Caco-2 (cell line): ENCODE measurements around the gene CPSF6. TPM values are rescaled to one million over a fixed set of nuclear protein-coding genes. Genes with fewer than 3 reads are reported as not detected.

Source experiments
- BruUV-seq: library from RNA; stranded (reverse); fragments of 400-500 nt; replicated peaks from 2 replicates; lab custom pipeline; 2021; lab: Mats Ljungman, UMichigan
- CTCF ChIA-PET: fragments of 300-600 bp; sonication (Branson Sonifier 250); formaldehyde crosslinking; loops from one replicate; lab custom pipeline; 2022; ENCODE audit warnings: antibody characterized with exemption; lab: Charles Lee
- POLR2A ChIA-PET: fragments of 300-600 bp; sonication (Branson Sonifier 250); formaldehyde crosslinking; loops from one replicate; lab custom pipeline; 2022; ENCODE audit warnings: antibody characterized with exemption; lab: Charles Lee
- DNase-seq, 2 experiments: peaks; one replicate each; pipeline versions ENCODE4 v3.0.0 to v3.0.0-alpha.2; 2020 to 2022
- H3K27me3 ChIP-seq: replicated peaks from 2 replicates; pipeline ENCODE4 v1.6.0; 2011; ENCODE audit warnings: low read length; ENCODE audit not compliant: control insufficient read depth, insufficient read depth
- H3K36me3 ChIP-seq: 2 replicates; pipeline ENCODE4 v1.5.1; 2011; ENCODE audit warnings: low read length; ENCODE audit not compliant: control insufficient read depth, insufficient read depth
- H3K4me1 ChIP-seq: fragments of 250-450 bp; sonication (Bioruptor Pico); 2 replicates; pipeline ENCODE4 v1.5.1; 2020; ENCODE audit warnings: mild to moderate bottlenecking
- H3K4me3 ChIP-seq: 2 replicates; pipeline ENCODE4 v1.5.1; 2011; ENCODE audit warnings: low read depth, mild to moderate bottlenecking, control low read depth, low read length
- H3K9me3 ChIP-seq: fragments of 250-450 bp; sonication (Bioruptor Pico); 2 replicates; pipeline ENCODE4 v1.5.1; 2020; ENCODE audit warnings: mild to moderate bottlenecking, moderate library complexity
- H3K27ac Mint-ChIP-seq: one replicate; pipeline ENCODE4 v1.8.0; 2022; ENCODE audit warnings: mixed read lengths; ENCODE audit not compliant: unreplicated experiment
- H3K27me3 Mint-ChIP-seq: one replicate; pipeline ENCODE4 v1.8.0; 2022; ENCODE audit warnings: mixed read lengths; ENCODE audit not compliant: insufficient read depth, unreplicated experiment
- H3K36me3 Mint-ChIP-seq: one replicate; pipeline ENCODE4 v1.8.0; 2022; ENCODE audit warnings: mild to moderate bottlenecking, mixed read lengths; ENCODE audit not compliant: insufficient read depth, unreplicated experiment
- H3K4me1 Mint-ChIP-seq: one replicate; pipeline ENCODE4 v1.8.0; 2022; ENCODE audit warnings: low read depth, mixed read lengths; ENCODE audit not compliant: unreplicated experiment
- H3K4me3 Mint-ChIP-seq: one replicate; pipeline ENCODE4 v1.8.0; 2022; ENCODE audit warnings: mild to moderate bottlenecking, moderate library complexity, mixed read lengths; ENCODE audit not compliant: unreplicated experiment
- H3K9me3 Mint-ChIP-seq: one replicate; pipeline ENCODE4 v1.8.0; 2022; ENCODE audit warnings: mixed read lengths; ENCODE audit not compliant: unreplicated experiment
- CTCF ChIP-seq, 2 experiments: fragments of 200-600 bp in 1 of 2; IDR thresholded peaks; 1 replicate in 1 of 2; 2 replicates in 1 of 2; pipeline versions ENCODE4 v1.5.1 to v1.8.0; 2011 to 2022; ENCODE audit warnings: antibody characterized with exemption in 1 of 2, control low read depth in 1 of 2, inconsistent platforms in 1 of 2, low read depth in 1 of 2, low read length in 1 of 2, mild to moderate bottlenecking in 1 of 2, moderate library complexity in 1 of 2; ENCODE audit not compliant: insufficient read depth in 1 of 2, severe bottlenecking in 1 of 2, unreplicated experiment in 1 of 2
- intact Hi-C: fragments of 100-400 bp; cut with micrococcal nuclease; formaldehyde crosslinking; loops from one replicate; pipeline ENCODE4 v1.10.0; 2022; ENCODE audit not compliant: unreplicated experiment
- total RNA-seq: library from RNA; stranded (reverse); gene quantifications from 2 replicates; pipeline ENCODE4 v1.2.3, GENCODE V29; 2022

The CPSF6 gene
- total RNA-seq, 1 experiment from 2014 or later = 124 TPM

DNA sequence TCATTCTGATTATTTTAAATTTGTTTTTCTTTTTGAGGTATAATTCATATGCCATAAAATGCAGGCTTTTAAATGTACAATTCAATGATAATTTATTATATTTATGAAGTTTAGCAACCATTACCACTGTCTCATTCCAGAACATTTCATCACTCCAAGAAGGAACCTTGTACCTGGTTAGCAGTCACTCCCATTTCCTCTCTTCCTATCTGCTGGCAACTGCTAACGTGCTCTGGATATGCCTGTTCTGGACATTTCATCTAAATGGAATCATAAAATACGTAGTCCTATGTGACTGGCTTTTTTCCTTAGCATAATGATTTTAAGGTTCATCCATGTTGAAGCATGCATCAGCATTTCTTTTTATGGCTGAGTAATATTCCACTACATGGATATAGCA, 15.5 kb downstream of the CPSF6 start:
- peaks cover 70% of the 10 kb centered on the region for H3K36me3 Mint-ChIP-seq
- no TSS peak for BruUV-seq
- H3K4me1 Mint-ChIP-seq = peaks cover 8% of the 10 kb centered on the region
- TF ChIP-seq CTCF (IDR thresholded peaks at IDR 0.05; ENCODE audit: insufficient read depth in 1 of 2, low read depth in 1 of 2, low read length in 1 of 2, severe bottlenecking in 1 of 2, unreplicated experiment in 1 of 2) = no peak
- H3K36me3 ChIP-seq = peaks cover 3% of the 10 kb centered on the region
- no peaks in the 10 kb centered on the region for H3K9me3 Mint-ChIP-seq
- H3K27me3 Mint-ChIP-seq = no peaks in the 10 kb centered on the region
- H3K27ac Mint-ChIP-seq = no peak overlapping the region
- no peak overlapping the region for H3K4me3 Mint-ChIP-seq
- POLR2A ChIA-PET = interaction anchor here (1.0 kb wide), 1 partner anchor 78 kb away, joined by 3 read pairs; no protein-coding TSS in a partner anchor
- H3K4me1 ChIP-seq = no peaks in the 10 kb centered on the region
- H3K27me3 ChIP-seq = no peaks in the 10 kb centered on the region
- CTCF ChIA-PET = interaction anchor here (1.4 kb wide), 1 partner anchor 98 kb away, joined by 6 read pairs; no protein-coding TSS in a partner anchor
- H3K4me3 ChIP-seq = no peak overlapping the region
- intact Hi-C loops = loop anchor here (1.0 kb wide), 1 partner anchor 101 kb away; no protein-coding TSS in a partner anchor
- DNase-seq = no peak
- H3K9me3 ChIP-seq = no peaks in the 10 kb centered on the region

DNA sequence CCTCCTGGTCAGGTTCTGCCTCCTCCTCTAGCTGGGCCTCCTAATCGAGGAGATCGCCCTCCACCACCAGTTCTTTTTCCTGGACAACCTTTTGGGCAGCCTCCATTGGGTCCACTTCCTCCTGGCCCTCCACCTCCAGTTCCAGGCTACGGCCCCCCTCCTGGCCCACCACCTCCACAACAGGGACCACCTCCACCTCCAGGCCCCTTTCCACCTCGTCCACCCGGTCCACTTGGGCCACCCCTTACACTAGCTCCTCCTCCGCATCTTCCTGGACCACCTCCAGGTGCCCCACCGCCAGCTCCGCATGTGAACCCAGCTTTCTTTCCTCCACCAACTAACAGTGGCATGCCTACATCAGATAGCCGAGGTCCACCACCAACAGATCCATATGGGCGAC, 19.3 kb downstream of the CPSF6 start:
- POLR2A ChIA-PET = no interaction called here

DNA sequence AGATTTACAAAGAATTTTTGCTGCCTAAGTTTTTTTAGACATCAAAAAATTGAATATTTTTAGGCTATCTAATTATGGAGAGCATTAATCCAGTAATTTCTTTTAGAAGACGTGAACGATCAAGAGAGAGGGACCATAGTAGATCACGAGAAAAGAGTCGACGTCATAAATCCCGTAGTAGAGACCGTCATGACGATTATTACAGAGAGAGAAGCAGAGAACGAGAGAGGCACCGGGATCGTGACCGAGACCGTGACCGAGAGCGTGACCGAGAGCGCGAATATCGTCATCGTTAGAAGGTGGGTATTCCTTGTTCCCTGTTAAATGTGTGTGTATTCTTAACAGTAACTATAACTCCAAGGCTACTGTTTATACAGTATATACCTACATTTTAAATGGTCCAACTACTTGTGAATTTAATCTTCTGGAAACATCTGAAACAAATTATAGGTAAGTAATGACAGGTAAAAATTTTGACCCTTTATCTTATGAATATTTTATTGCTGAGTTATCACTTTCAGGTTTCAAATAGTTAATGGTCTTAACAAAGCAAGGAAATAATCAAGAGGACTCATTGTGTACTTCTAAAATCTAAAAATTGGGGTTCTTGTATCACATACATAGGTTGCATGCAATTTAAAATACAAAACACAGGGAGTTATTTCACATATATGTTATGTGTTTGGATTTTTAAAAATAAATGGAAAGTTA, 23.1 kb downstream of the CPSF6 start:
- Histone ChIP-seq H3K4me3 (no peak overlapping the region), H3K9me3 (no peaks in the 10 kb centered on the region), H3K36me3 (no peaks in the 10 kb centered on the region), H3K4me1 (no peaks in the 10 kb centered on the region), H3K27me3 (no peaks in the 10 kb centered on the region)
- no peak for TF ChIP-seq CTCF (IDR thresholded peaks at IDR 0.05; ENCODE audit: insufficient read depth in 1 of 2, low read depth in 1 of 2, low read length in 1 of 2, severe bottlenecking in 1 of 2, unreplicated experiment in 1 of 2)
- intact Hi-C loops = no loop called here
- Mint-ChIP-seq H3K36me3 (peaks cover 81% of the 10 kb centered on the region), H3K4me3 (no peak overlapping the region), H3K27ac (no peak overlapping the region), H3K27me3 (no peaks in the 10 kb centered on the region), H3K9me3 (no peaks in the 10 kb centered on the region), H3K4me1 (no peaks in the 10 kb centered on the region)
- no TSS peak for BruUV-seq
- no peak for DNase-seq
- ChIA-PET CTCF (no interaction called here), POLR2A (interaction anchor here (0.6 kb wide), 1 partner anchor 75 kb away, joined by 3 read pairs; no protein-coding TSS in a partner anchor)

More for the DNA sequence above, 19.3 kb downstream of the CPSF6 start:
- Histone ChIP-seq H3K36me3 (peaks cover 3% of the 10 kb centered on the region), H3K4me1 (no peaks in the 10 kb centered on the region), H3K4me3 (no peak overlapping the region), H3K9me3 (no peaks in the 10 kb centered on the region), H3K27me3 (no peaks in the 10 kb centered on the region)
- CTCF ChIA-PET = no interaction called here
- Mint-ChIP-seq H3K9me3 (no peaks in the 10 kb centered on the region), H3K36me3 (peaks cover 81% of the 10 kb centered on the region), H3K4me3 (no peak overlapping the region), H3K27me3 (no peaks in the 10 kb centered on the region), H3K4me1 (peaks cover 7% of the 10 kb centered on the region), H3K27ac (no peak overlapping the region)
- TF ChIP-seq CTCF (IDR thresholded peaks at IDR 0.05; ENCODE audit: insufficient read depth in 1 of 2, low read depth in 1 of 2, low read length in 1 of 2, severe bottlenecking in 1 of 2, unreplicated experiment in 1 of 2) = no peak
- no TSS peak for BruUV-seq
- intact Hi-C loops = no loop called here
- DNase-seq = no peak
